GM12878 (cell line): ENCODE measurements around the gene MACF1. TPM values are rescaled to one million over a fixed set of nuclear protein-coding genes. Genes with fewer than 3 reads are reported as not detected.

Source experiments
- ATAC-seq: fragments of 200-7000 bp; cut with Tn5 transposase; 3 replicates; pipeline ENCODE4 v1.9.1; 2020; ENCODE audit warnings: mild to moderate bottlenecking, moderate library complexity
- BruUV-seq: library from RNA; stranded (reverse); fragments of 400-500 nt; replicated peaks from 2 replicates; lab custom pipeline; 2021; lab: Mats Ljungman, UMichigan
- CTCF ChIA-PET: fragments of 300-600 bp; sonication (Branson Sonifier 250); formaldehyde crosslinking; extraction: SDS; loops from one replicate; lab custom pipeline; 2021; ENCODE audit warnings: inconsistent platforms; lab: Yijun Ruan, JAX
- POLR2A ChIA-PET: fragments of 350-600 bp; formaldehyde crosslinking; extraction: SDS; loops from one replicate; lab custom pipeline; 2021; ENCODE audit warnings: inconsistent platforms; lab: Charles Lee
- RAD21 ChIA-PET: fragments of 300-600 bp; sonication (Branson Sonifier 250); formaldehyde crosslinking; loops from one replicate; lab custom pipeline; 2023; ENCODE audit warnings: antibody characterized with exemption; ENCODE audit not compliant: unreplicated experiment; lab: Charles Lee
- SMC1A ChIA-PET: fragments of 300-600 bp; sonication (Branson Sonifier 250); formaldehyde crosslinking; loops from one replicate; lab custom pipeline; 2023; ENCODE audit not compliant: unreplicated experiment, uncharacterized antibody; lab: Charles Lee
- DNase-seq: peaks from one replicate; pipeline ENCODE4 v3.0.0-alpha.2; 2011; ENCODE audit warnings: low read depth, low spot score
- FAIRE-seq: peaks from 3 replicates; lab custom pipeline; 2011; peaks lifted over from hg19 to GRCh38; lab: Jason Lieb, UNC
- H2AFZ ChIP-seq: 2 replicates; pipeline ENCODE4 v1.6.0; 2011; ENCODE audit warnings: low read depth, low read length, control low read depth; ENCODE audit not compliant: control insufficient read depth
- H3K27ac ChIP-seq: 2 replicates; pipeline ENCODE4 v1.5.1; 2011; ENCODE audit warnings: control low read depth; ENCODE audit not compliant: control insufficient read depth, insufficient read depth
- H3K27me3 ChIP-seq, 2 experiments: replicated peaks in 1 of 2; 2 replicates each; pipeline versions ENCODE4 v1.6.0 to v1.6.1; 2011; ENCODE audit warnings: low read length in 1 of 2; ENCODE audit not compliant: control insufficient read depth in 2 of 2, insufficient read depth in 2 of 2
- H3K36me3 ChIP-seq, 2 experiments: 2 replicates each; pipeline ENCODE4 v1.5.1; 2011; ENCODE audit warnings: low read length in 1 of 2; ENCODE audit not compliant: control insufficient read depth in 2 of 2, insufficient read depth in 2 of 2
- H3K4me1 ChIP-seq: 2 replicates; pipeline ENCODE4 v1.6.1; 2011; ENCODE audit warnings: mild to moderate bottlenecking, low read length, moderate library complexity, mixed read lengths; ENCODE audit not compliant: control insufficient read depth, insufficient read depth
- H3K4me2 ChIP-seq: 2 replicates; pipeline ENCODE4 v1.6.0; 2011; ENCODE audit warnings: control low read depth; ENCODE audit not compliant: control insufficient read depth, insufficient read depth
- H3K4me3 ChIP-seq: fragments of 200-600 bp; sonication (generic); 2 replicates; pipeline ENCODE4 v1.5.1; 2016
- H3K79me2 ChIP-seq: 2 replicates; pipeline ENCODE4 v1.6.0; 2011; ENCODE audit warnings: low read length; ENCODE audit not compliant: control insufficient read depth, insufficient read depth
- H3K9ac ChIP-seq: 2 replicates; pipeline ENCODE4 v1.8.0; 2011; ENCODE audit warnings: low read length, control low read depth, mixed read lengths; ENCODE audit not compliant: control insufficient read depth, insufficient read depth
- H3K9me3 ChIP-seq: replicated peaks from 3 replicates; pipeline ENCODE4 v1.5.1; 2011; ENCODE audit warnings: mild to moderate bottlenecking, low read length; ENCODE audit not compliant: control insufficient read depth, insufficient read depth
- H4K20me1 ChIP-seq: 2 replicates; pipeline ENCODE4 v1.6.0; 2011; ENCODE audit not compliant: control insufficient read depth, insufficient read depth
- BRCA1 ChIP-seq: IDR thresholded peaks from 2 replicates; pipeline ENCODE4 v1.6.1; 2011; ENCODE audit warnings: low read depth, low read length, improper control_type of control experiment
- CHD2 ChIP-seq: IDR thresholded peaks from 2 replicates; pipeline ENCODE4 v1.6.1; 2011; ENCODE audit warnings: low read depth, low read length, improper control_type of control experiment, borderline replicate concordance
- CREB1 ChIP-seq: IDR thresholded peaks from 2 replicates; pipeline ENCODE4 v1.6.1; 2012; ENCODE audit warnings: low read depth, mild to moderate bottlenecking, inconsistent platforms
- E4F1 ChIP-seq: fragments of 450-650 bp; IDR thresholded peaks from 2 replicates; pipeline ENCODE4 v1.6.1; 2018; ENCODE audit warnings: borderline replicate concordance, mild to moderate bottlenecking; ENCODE audit not compliant: partially characterized antibody
- ESRRA ChIP-seq: IDR thresholded peaks from 2 replicates; pipeline ENCODE4 v1.6.1; 2012; ENCODE audit warnings: mild to moderate bottlenecking, low read length, improper control_type of control experiment
- ETV6 ChIP-seq, 2 experiments: fragments of 450-650 bp in 1 of 2; IDR thresholded peaks in 1 of 2; conservative IDR thresholded peaks in 1 of 2; 2 replicates each; pipeline ENCODE4 v1.6.1; 2014; ENCODE audit warnings: antibody characterized with exemption in 1 of 2, borderline replicate concordance in 1 of 2, low read depth in 1 of 2, mild to moderate bottlenecking in 1 of 2, moderate library complexity in 1 of 2
- KLF5 ChIP-seq: fragments of 450-650 bp; IDR thresholded peaks from 2 replicates; pipeline ENCODE4 v1.6.1; 2014; ENCODE audit warnings: mild to moderate bottlenecking; ENCODE audit not compliant: partially characterized antibody
- NR2C2 ChIP-seq: IDR thresholded peaks from 2 replicates; pipeline ENCODE4 v1.6.1; 2011; ENCODE audit warnings: borderline replicate concordance, low read depth; ENCODE audit not compliant: control insufficient read depth, insufficient read length
- POLR2AphosphoS2 ChIP-seq: IDR thresholded peaks from 2 replicates; pipeline ENCODE4 v1.6.1; 2011; ENCODE audit warnings: low read depth, mild to moderate bottlenecking, low read length, improper control_type of control experiment, moderate library complexity
- POLR2AphosphoS5 ChIP-seq: IDR thresholded peaks from 2 replicates; pipeline ENCODE4 v1.6.1; 2011; ENCODE audit warnings: mild to moderate bottlenecking, low read length, inconsistent platforms
- TCF12 ChIP-seq: IDR thresholded peaks from 2 replicates; pipeline ENCODE4 v1.6.1; 2011; ENCODE audit warnings: low read depth, mild to moderate bottlenecking, low read length
- WRNIP1 ChIP-seq: IDR thresholded peaks from 2 replicates; pipeline ENCODE4 v1.6.1; 2011; ENCODE audit warnings: low read depth, low read length, improper control_type of control experiment, borderline replicate concordance
- YY1 ChIP-seq: IDR thresholded peaks from 2 replicates; pipeline ENCODE4 v1.6.1; 2011; ENCODE audit warnings: low read depth, mild to moderate bottlenecking, low read length
- WGBS: methylation state at CpG from one replicate; pipeline ENCODE4 v1.1.6; 2016; ENCODE audit warnings: low lambda C conversion rate; ENCODE audit not compliant: insufficient replicate concordance, insufficient coverage; ENCODE audit errors: missing lambda C conversion rate; 5-methylcytosine and 5-hydroxymethylcytosine counted together
- in situ Hi-C: fragments of 300-500 bp; cut with MboI; formaldehyde crosslinking; loops from 9 replicates; pipeline ENCODE4 v1.14.3; 2018; ENCODE audit warnings: mixed read lengths
- intact Hi-C: fragments of 100-400 bp; cut with micrococcal nuclease; formaldehyde crosslinking; loops from one replicate; pipeline ENCODE4 v1.14.2; 2022; ENCODE audit not compliant: unreplicated experiment
- polyA plus RNA-seq, 11 experiments: library from polyadenylated mRNA; depleted of rRNA in 4 of 11; unstranded in 6 of 11; stranded (reverse) in 5 of 11; fragments of >200 nt; fragmentation: Nextera tagmentation in 4 of 11; fragmentation: Illumina TruSeq in 1 of 11; extraction: Ambion mirVana in 4 of 11; extraction: Trizol in 1 of 11; gene quantifications; 1 replicate in 1 of 11; 2 replicates in 10 of 11; pipeline versions ENCODE4 v1.2.1 to v1.2.3, GENCODE V29; 2011 to 2016; ENCODE audit warnings: inconsistent platforms in 2 of 11, missing spikeins in 2 of 11, low read depth in 1 of 11
- total RNA-seq, 4 experiments: library from RNA; depleted of rRNA in 3 of 4; stranded (reverse); fragments of >200 nt in 3 of 4; fragmentation: Illumina TruSeq in 1 of 4; extraction: Trizol in 1 of 4; gene quantifications; 2 replicates each; pipeline versions ENCODE4 v1.2.1 to v1.2.3, GENCODE V29; 2013 to 2021
- TF ChIP-seq, protein P1 (sequence below): fragments of 450-650 bp; IDR thresholded peaks from 2 replicates; pipeline ENCODE4 v1.6.1; 2016; ENCODE audit warnings: mild to moderate bottlenecking
- TF ChIP-seq, protein P2 (sequence below): fragments of 450-650 bp; IDR thresholded peaks from 2 replicates; pipeline ENCODE4 v1.6.1; 2017; ENCODE audit warnings: borderline replicate concordance

Gene MACF1
- total and polyA plus RNA-seq, 10 of the 15 experiments (the other 5 are each of a cell fraction or from before 2014, with no cell fraction given) = 15.5 to 201 (median 76.9) TPM

DNA sequence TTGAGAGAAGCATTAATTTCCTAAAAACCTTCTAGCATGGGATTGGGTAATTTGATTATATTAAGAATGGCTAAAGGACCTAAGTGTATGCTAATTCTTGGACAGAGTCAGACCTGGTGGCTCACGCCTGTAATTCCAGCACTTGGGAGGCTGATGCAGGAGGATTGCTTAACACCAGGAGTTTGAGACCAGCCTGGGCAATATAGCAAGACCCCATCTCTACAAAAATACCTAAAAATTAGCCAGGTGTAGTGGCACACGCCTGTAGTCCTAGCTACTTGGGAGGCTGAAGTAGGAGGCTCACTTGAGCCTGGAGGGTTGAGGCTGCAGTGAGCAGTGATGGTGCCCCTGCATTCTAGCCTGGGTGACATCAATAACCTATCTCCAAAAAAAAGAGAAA is 241.1 kb downstream of the MACF1 start (continued):
- TF ChIP-seq WRNIP1 (no peak), BRCA1 (no peak)

DNA sequence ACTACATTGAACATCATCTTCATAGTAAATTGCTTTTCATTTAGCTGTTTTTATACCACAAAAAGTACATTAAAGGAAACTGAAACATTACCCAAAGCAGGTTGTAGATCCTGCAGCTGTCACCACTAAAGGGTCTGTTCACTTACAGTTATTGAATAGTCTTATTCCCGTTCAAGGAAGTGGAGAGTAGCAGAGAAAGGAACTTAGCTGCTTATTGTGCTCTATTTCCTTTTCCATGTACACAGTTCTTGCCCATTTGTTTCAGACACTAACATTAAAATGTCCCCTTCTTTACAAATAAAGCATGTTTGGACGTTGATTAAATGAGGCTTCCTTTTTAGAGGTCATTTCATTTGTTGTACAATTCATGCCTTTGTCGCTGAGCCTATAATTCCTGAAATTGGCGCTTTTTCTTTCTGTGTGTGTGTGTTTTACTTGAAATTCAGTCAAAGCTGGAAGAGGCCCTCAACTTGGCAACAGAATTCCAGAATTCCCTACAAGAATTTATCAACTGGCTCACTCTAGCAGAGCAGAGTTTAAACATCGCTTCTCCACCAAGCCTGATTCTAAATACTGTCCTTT is 242.6 kb downstream of the MACF1 start:
- intact Hi-C loops = no loop called here
- DNase-seq = no peak
- TF ChIP-seq TCF12 (no peak), YY1 (no peak), POLR2AphosphoS2 (no peak), CHD2 (no peak), ETV6 (conservative IDR thresholded peaks at IDR 0.05 in 1 of 2, IDR thresholded peaks at IDR 0.05 in 1 of 2; ENCODE audit: borderline replicate concordance in 1 of 2, low read depth in 1 of 2) (no peak), POLR2AphosphoS5 (no peak), ESRRA (no peak), E4F1 (no peak), CREB1 (no peak), KLF5 (no peak), NR2C2 (no peak)
- TF ChIP-seq, protein P1, sequence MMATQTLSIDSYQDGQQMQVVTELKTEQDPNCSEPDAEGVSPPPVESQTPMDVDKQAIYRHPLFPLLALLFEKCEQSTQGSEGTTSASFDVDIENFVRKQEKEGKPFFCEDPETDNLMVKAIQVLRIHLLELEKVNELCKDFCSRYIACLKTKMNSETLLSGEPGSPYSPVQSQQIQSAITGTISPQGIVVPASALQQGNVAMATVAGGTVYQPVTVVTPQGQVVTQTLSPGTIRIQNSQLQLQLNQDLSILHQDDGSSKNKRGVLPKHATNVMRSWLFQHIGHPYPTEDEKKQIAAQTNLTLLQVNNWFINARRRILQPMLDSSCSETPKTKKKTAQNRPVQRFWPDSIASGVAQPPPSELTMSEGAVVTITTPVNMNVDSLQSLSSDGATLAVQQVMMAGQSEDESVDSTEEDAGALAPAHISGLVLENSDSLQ = no peak
- TF ChIP-seq, protein P2, sequence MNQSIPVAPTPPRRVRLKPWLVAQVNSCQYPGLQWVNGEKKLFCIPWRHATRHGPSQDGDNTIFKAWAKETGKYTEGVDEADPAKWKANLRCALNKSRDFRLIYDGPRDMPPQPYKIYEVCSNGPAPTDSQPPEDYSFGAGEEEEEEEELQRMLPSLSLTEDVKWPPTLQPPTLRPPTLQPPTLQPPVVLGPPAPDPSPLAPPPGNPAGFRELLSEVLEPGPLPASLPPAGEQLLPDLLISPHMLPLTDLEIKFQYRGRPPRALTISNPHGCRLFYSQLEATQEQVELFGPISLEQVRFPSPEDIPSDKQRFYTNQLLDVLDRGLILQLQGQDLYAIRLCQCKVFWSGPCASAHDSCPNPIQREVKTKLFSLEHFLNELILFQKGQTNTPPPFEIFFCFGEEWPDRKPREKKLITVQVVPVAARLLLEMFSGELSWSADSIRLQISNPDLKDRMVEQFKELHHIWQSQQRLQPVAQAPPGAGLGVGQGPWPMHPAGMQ = no peak
- TF ChIP-seq, all 136 proteins: peak for 0
- BruUV-seq = no TSS peak
- Histone ChIP-seq H3K9ac (no peak overlapping the region), H3K4me3 (no peak overlapping the region), H3K27me3 (no peaks in the 10 kb centered on the region), H2AFZ (no peak overlapping the region), H3K36me3 (peaks cover 14 to 47% of the 10 kb centered on the region in 2 experiments), H3K27ac (no peak overlapping the region), H3K4me1 (no peaks in the 10 kb centered on the region), H4K20me1 (no peaks in the 10 kb centered on the region), H3K79me2 (no peaks in the 10 kb centered on the region), H3K4me2 (no peak overlapping the region), H3K9me3 (no peaks in the 10 kb centered on the region)
- ChIA-PET CTCF (interaction anchor here (1.1 to 2.7 kb wide), 7 partner anchors 12 to 255 kb away, joined by 3 to 15 read pairs (median 3); no protein-coding TSS in a partner anchor), SMC1A (interaction anchor here (0.6 to 2.8 kb wide), 4 partner anchors 12 to 92 kb away, joined by 3 to 11 read pairs (median 3); no protein-coding TSS in a partner anchor), POLR2A (no interaction called here), RAD21 (interaction anchor here (1.1 to 1.3 kb wide), 2 partner anchors 92 to 348 kb away, joined by 3 to 4 read pairs; no protein-coding TSS in a partner anchor)
- FAIRE-seq (no peak), ATAC-seq (no peak)
- in situ Hi-C loops = no loop called here
- WGBS = 98% methylated on average over 5 of the region's 5 CpGs
